ENCODE results near the gene UHRF2. TPM values are rescaled to one million over a fixed set of nuclear protein-coding genes. Genes with fewer than 3 reads are reported as not detected.

Gene UHRF2
- total and polyA plus RNA-seq, 9 of the 15 experiments (the other 6 are each of a cell fraction or from before 2014, with no cell fraction given): 5.6 to 39.0 (median 20.1) TPM

DNA sequence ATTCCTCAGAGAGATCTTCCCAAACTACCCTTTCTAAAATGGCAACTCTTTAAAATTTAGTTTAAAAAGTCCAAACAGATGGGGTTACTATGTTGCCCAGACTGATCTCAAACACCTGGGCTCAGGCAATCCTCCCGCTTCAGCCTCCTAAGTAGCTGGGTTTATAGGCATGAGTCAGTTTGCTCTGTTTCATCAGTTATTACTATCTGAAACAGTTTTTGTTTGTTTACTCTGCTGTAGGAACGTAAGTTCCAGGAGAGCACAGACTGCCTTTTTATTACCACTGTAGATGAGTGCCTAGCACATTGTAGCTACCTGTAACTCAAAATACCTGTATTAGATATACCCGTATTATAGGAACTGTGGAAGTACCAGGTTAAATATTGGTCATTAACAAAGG lies 89.4 kb downstream of the UHRF2 start:
- Histone ChIP-seq H3K79me2 (ENCODE audit: control insufficient read depth, insufficient read depth, low read length) (no peaks in the 10 kb centered on the region), H3K4me1 (replicated peaks in 1 of 2; ENCODE audit: control insufficient read depth in 2 of 2, insufficient read depth in 2 of 2, low read length in 2 of 2) (no peaks in the 10 kb centered on the region), H2AFZ (ENCODE audit: low read depth, low read length) (no peak overlapping the region), H4K20me1 (replicated peaks; ENCODE audit: control insufficient read depth, insufficient read depth, low read length) (no peaks in the 10 kb centered on the region), H3K27ac (ENCODE audit: extremely low read depth, low read depth, low read length) (no peak overlapping the region), H3K9me3 (replicated peaks; ENCODE audit: control insufficient read depth, insufficient read depth, low read depth, low read length) (no peaks in the 10 kb centered on the region), H3K36me3 (ENCODE audit: control insufficient read depth, insufficient read depth, low read length) (peaks cover 61% of the 10 kb centered on the region), H3K27me3 (ENCODE audit: control insufficient read depth in 2 of 2, insufficient read depth in 2 of 2, low read length in 2 of 2) (no peaks in the 10 kb centered on the region), H3K4me2 (ENCODE audit: insufficient read depth, low read length) (no peak overlapping the region), H3K4me3 (no peak overlapping the region), H3K9me1 (ENCODE audit: control insufficient read depth, insufficient read depth, low read length) (no peaks in the 10 kb centered on the region), H3K9ac (ENCODE audit: insufficient read depth in 1 of 2, low read depth in 2 of 2, low read length in 2 of 2) (no peak overlapping the region)
- intact Hi-C loops (cut with micrococcal nuclease): no loop called here
- in situ Hi-C loops (cut with MboI): no loop called here
- TF ChIP-seq GATAD2A (IDR thresholded peaks at IDR 0.05): no peak
- BruUV-seq (replicated peaks): no TSS peak
- ATAC-seq: no peak
- ChIA-PET POLR2A (no interaction called here), CTCF (ENCODE audit: low intra/inter-chr PET ratio) (no interaction called here)
- 91% methylated on average over 3 of the region's 3 CpGs for WGBS (ENCODE audit: insufficient coverage, low coverage, missing lambda C conversion rate)
- no peak for DNase-seq (ENCODE audit: extremely low read depth in 1 of 4, low spot score in 3 of 4)
- FAIRE-seq: no peak

GRCh38 chr9:6506571-6506970 lies 93.6 kb downstream of the UHRF2 start:
- Histone ChIP-seq H3K4me2 (ENCODE audit: insufficient read depth, low read length) (no peak overlapping the region), H3K9me1 (ENCODE audit: control insufficient read depth, insufficient read depth, low read length) (no peaks in the 10 kb centered on the region), H3K4me3 (no peak overlapping the region), H3K9me3 (replicated peaks; ENCODE audit: control insufficient read depth, insufficient read depth, low read depth, low read length) (no peaks in the 10 kb centered on the region), H4K20me1 (replicated peaks; ENCODE audit: control insufficient read depth, insufficient read depth, low read length) (no peaks in the 10 kb centered on the region), H3K79me2 (ENCODE audit: control insufficient read depth, insufficient read depth, low read length) (no peaks in the 10 kb centered on the region), H3K9ac (ENCODE audit: insufficient read depth in 1 of 2, low read depth in 2 of 2, low read length in 2 of 2) (no peak overlapping the region), H3K4me1 (replicated peaks in 1 of 2; ENCODE audit: control insufficient read depth in 2 of 2, insufficient read depth in 2 of 2, low read length in 2 of 2) (no peaks in the 10 kb centered on the region), H2AFZ (ENCODE audit: low read depth, low read length) (no peak overlapping the region), H3K36me3 (ENCODE audit: control insufficient read depth, insufficient read depth, low read length) (peaks cover 31% of the 10 kb centered on the region; the same call in 2 of the 3 replicates), H3K27me3 (ENCODE audit: control insufficient read depth in 2 of 2, insufficient read depth in 2 of 2, low read length in 2 of 2) (no peaks in the 10 kb centered on the region), H3K27ac (ENCODE audit: extremely low read depth, low read depth, low read length) (no peak overlapping the region)
- ChIA-PET CTCF (ENCODE audit: low intra/inter-chr PET ratio) (no interaction called here), POLR2A (no interaction called here)
- ATAC-seq: no peak
- no TSS peak for BruUV-seq (replicated peaks)
- 87% methylated on average over 2 of the region's 2 CpGs for WGBS (ENCODE audit: insufficient coverage, low coverage, missing lambda C conversion rate)
- in situ Hi-C loops (cut with MboI): no loop called here
- DNase-seq (ENCODE audit: extremely low read depth in 1 of 4, low spot score in 3 of 4): no peak
- TF ChIP-seq SETDB1 (IDR thresholded peaks at IDR 0.05; ENCODE audit: low read length) (no peak), ZNF780A (CRISPR knock-in tag; IDR thresholded peaks at IDR 0.05) (no peak), FOS (IDR thresholded peaks at IDR 0.05; ENCODE audit: extremely low read depth, insufficient read length) (no peak), TRIM24 (IDR thresholded peaks at IDR 0.05) (no peak)
- TF ChIP-seq, protein P1, sequence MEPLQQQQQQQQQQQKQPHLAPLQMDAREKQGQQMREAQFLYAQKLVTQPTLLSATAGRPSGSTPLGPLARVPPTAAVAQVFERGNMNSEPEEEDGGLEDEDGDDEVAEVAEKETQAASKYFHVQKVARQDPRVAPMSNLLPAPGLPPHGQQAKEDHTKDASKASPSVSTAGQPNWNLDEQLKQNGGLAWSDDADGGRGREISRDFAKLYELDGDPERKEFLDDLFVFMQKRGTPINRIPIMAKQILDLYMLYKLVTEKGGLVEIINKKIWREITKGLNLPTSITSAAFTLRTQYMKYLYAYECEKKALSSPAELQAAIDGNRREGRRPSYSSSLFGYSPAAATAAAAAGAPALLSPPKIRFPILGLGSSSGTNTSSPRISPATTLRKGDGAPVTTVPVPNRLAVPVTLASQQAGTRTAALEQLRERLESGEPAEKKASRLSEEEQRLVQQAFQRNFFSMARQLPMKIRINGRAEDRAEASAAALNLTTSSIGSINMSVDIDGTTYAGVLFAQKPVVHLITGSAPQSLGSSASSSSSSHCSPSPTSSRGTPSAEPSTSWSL (CRISPR knock-in tag; IDR thresholded peaks at IDR 0.05; ENCODE audit: borderline replicate concordance): no peak
- intact Hi-C loops (cut with micrococcal nuclease): no loop called here
- FAIRE-seq: no peak
